Skeletal muscle satellite cell (primary cell): ENCODE data around the gene ZNF483.

ENCODE experiments used
- H3K27me3 ChIP-seq: 2 replicates; pipeline ENCODE4 v1.7.0; 2013; ENCODE audit warnings: low read length; ENCODE audit not compliant: control insufficient read depth, insufficient read depth
- H3K36me3 ChIP-seq: 2 replicates; pipeline ENCODE4 v1.7.0; 2013; ENCODE audit warnings: mild to moderate bottlenecking, control low read depth, low read length; ENCODE audit not compliant: insufficient read depth
- H3K4me1 ChIP-seq: 2 replicates; pipeline ENCODE4 v1.7.0; 2013; ENCODE audit warnings: low read length; ENCODE audit not compliant: control insufficient read depth, insufficient read depth
- H3K4me2 ChIP-seq: 2 replicates; pipeline ENCODE4 v1.7.0; 2013; ENCODE audit warnings: mild to moderate bottlenecking, low read length
- H3K4me3 ChIP-seq: 2 replicates; pipeline ENCODE4 v1.7.0; 2013; ENCODE audit warnings: low read length
- H3K9ac ChIP-seq: 2 replicates; pipeline ENCODE4 v1.7.0; 2013; ENCODE audit warnings: mild to moderate bottlenecking, low read depth, low read length, moderate library complexity
- H3K9me3 ChIP-seq: replicated peaks from 2 replicates; pipeline ENCODE4 v1.7.0; 2013; ENCODE audit warnings: mild to moderate bottlenecking, control low read depth, low read length

The ZNF483 gene

DNA sequence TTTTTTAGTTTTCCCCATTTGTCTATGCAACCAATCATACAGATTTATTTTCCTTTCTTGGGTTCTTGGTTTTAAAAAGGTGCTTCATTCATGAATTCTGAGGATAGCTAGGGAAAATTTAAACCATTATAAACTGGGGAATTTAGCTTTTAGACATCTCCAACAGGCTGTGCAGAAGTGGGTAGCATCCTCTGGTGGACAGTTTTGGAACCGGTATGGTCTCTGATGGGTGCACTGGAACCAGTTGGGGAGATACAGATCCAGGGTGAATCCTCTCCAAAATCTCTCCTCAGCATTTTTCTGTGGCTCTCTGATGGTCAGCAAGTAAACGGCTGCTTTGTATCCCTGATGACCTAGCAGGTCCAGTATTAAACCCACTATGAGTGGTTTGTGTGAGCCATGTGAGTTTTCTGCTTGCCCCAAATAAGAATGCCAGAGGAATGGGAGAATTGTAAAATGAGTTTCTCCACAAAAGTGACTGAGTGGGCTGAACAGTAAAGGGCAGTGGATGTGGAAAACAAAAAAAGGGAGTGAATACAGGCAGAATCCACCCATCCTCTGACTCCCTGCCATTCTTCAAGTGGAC lies 97.0 kb downstream of the ZNF483 start:
- Histone ChIP-seq H3K9me3 (no peaks in the 10 kb centered on the region), H3K4me1 (peaks cover 14% of the 10 kb centered on the region), H3K4me2 (no peak overlapping the region), H3K36me3 (no peaks in the 10 kb centered on the region), H3K4me3 (no peak overlapping the region), H3K9ac (no peak overlapping the region), H3K27me3 (no peaks in the 10 kb centered on the region)

DNA sequence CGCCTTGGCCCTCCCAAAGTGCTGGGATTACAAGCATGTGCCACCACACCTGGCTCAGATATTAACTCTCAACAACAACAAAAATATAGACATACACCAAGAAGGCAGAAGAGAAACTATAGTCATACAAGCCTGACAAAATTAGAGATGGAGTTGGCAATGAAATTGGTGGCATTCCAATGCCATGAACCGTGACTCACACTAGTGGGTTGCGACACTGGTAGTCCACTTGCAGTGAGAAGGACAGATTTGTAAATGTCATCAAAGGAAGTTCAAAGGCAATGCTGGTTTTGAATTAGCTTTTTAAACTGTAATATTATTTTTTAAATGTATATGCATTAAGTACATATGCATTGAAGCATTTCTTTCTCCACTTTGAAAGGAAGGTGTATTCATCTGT lies 97.6 kb downstream of the ZNF483 start:
- Histone ChIP-seq H3K4me3 (no peak overlapping the region), H3K4me2 (peak overlapping the region; percentile 5), H3K9me3 (no peaks in the 10 kb centered on the region), H3K27me3 (no peaks in the 10 kb centered on the region), H3K4me1 (peaks cover 14% of the 10 kb centered on the region), H3K36me3 (no peaks in the 10 kb centered on the region), H3K9ac (no peak overlapping the region)
